ENCODE measurements around the gene CHST13.

CHST13 gene

GRCh38 chr3:126567696-126568438, 43.9 kb downstream of the CHST13 start:
- Histone ChIP-seq H3K36me3 (ENCODE audit: control insufficient read depth in 1 of 2, insufficient read depth in 2 of 2, low read length in 2 of 2) (no peaks in the 10 kb centered on the region), H3K27me3 (ENCODE audit: control insufficient read depth in 1 of 2, insufficient read depth in 2 of 2, low read length in 2 of 2) (no peaks in the 10 kb centered on the region), H3K27ac (ENCODE audit: low read depth, low read length) (no peak overlapping the region), H3K9me3 (ENCODE audit: control insufficient read depth in 1 of 2, low read length in 2 of 2) (peaks cover 0 to 3% of the 10 kb centered on the region in 2 donors), H3K4me3 (ENCODE audit: low read depth in 1 of 2, low read length in 2 of 2) (no peak overlapping the region), H3K9ac (ENCODE audit: low read depth in 1 of 2, low read length in 2 of 2) (no peak overlapping the region), H3K4me1 (ENCODE audit: control insufficient read depth in 1 of 2, insufficient read depth in 2 of 2, low read length in 2 of 2) (no peaks in the 10 kb centered on the region)

DNA sequence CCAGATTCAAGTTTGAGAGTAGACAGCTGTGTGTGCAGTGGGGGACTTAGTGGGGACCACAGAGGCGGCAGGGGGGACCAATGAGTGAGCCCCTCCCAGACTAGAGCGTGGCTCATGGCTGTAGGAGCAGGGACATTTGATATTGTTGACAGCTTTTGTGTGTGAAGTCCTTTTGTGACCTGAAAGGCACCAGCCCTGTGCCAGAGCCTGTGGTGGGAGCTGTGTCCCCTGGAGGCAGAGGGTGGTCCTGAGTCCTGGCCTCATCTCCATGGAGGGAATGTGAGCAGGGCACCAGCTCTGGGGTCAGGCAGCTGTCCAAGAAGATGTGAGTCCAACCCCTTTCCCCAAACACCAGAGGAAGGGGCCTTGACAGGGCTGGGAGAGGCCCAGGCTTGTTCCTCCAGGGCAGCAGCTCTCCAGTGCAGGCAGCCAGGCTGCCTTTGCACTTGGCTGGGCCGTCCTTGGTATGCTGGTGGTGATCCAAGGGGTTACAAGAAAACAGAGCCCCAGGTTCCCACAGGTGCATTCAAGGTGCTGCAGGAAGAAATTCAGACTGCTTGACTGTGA, 44.9 kb downstream of the CHST13 start:
- H3K27ac ChIP-seq (ENCODE audit: low read depth, low read length), result no peak overlapping the region
- no peaks in the 10 kb centered on the region for H3K27me3 ChIP-seq (ENCODE audit: control insufficient read depth in 1 of 2, insufficient read depth in 2 of 2, low read length in 2 of 2)
- no peaks in the 10 kb centered on the region for H3K9me3 ChIP-seq (ENCODE audit: control insufficient read depth in 1 of 2, low read length in 2 of 2)
- no peaks in the 10 kb centered on the region for H3K4me1 ChIP-seq (ENCODE audit: control insufficient read depth in 1 of 2, insufficient read depth in 2 of 2, low read length in 2 of 2)
- H3K4me3 ChIP-seq (ENCODE audit: low read depth in 1 of 2, low read length in 2 of 2), result no peak overlapping the region
- H3K36me3 ChIP-seq (ENCODE audit: control insufficient read depth in 1 of 2, insufficient read depth in 2 of 2, low read length in 2 of 2), result no peaks in the 10 kb centered on the region
- no peak overlapping the region for H3K9ac ChIP-seq (ENCODE audit: low read depth in 1 of 2, low read length in 2 of 2)

DNA sequence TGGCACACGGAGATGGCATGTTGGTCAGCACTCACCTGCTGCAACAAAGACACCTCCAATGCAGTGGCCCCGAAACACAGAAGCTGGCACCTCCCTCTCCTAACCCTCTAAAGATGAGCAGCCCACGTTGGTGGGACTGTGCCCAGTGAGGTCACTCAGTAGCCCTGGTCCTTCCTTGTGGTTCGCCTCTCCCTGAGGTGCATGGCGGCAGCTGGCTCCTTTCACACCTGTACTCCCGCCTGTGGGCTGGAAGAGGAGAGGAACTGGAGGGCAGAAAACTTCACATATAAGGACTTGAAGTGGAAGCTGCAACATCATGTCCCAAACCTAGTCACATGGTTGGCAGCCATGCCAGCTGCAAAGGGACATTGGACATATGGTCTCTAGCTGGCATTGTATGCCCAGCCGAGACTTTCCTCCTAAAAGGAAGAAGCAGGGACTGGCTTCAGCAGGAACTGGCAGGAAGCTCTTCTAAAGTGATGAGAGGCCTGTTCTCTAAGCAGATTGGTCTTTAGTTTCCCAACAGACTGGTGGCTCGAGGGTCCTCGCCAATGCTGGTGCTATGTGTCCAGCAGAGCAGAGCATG, 45.5 kb downstream of the CHST13 start:
- no peaks in the 10 kb centered on the region for H3K27me3 ChIP-seq (ENCODE audit: control insufficient read depth in 1 of 2, insufficient read depth in 2 of 2, low read length in 2 of 2)
- no peaks in the 10 kb centered on the region for H3K9me3 ChIP-seq (ENCODE audit: control insufficient read depth in 1 of 2, low read length in 2 of 2)
- no peak overlapping the region for H3K27ac ChIP-seq (ENCODE audit: low read depth, low read length)
- no peaks in the 10 kb centered on the region for H3K36me3 ChIP-seq (ENCODE audit: control insufficient read depth in 1 of 2, insufficient read depth in 2 of 2, low read length in 2 of 2)
- no peak overlapping the region for H3K4me3 ChIP-seq (ENCODE audit: low read depth in 1 of 2, low read length in 2 of 2)
- no peak overlapping the region for H3K9ac ChIP-seq (ENCODE audit: low read depth in 1 of 2, low read length in 2 of 2)
- H3K4me1 ChIP-seq (ENCODE audit: control insufficient read depth in 1 of 2, insufficient read depth in 2 of 2, low read length in 2 of 2), result no peaks in the 10 kb centered on the region

DNA sequence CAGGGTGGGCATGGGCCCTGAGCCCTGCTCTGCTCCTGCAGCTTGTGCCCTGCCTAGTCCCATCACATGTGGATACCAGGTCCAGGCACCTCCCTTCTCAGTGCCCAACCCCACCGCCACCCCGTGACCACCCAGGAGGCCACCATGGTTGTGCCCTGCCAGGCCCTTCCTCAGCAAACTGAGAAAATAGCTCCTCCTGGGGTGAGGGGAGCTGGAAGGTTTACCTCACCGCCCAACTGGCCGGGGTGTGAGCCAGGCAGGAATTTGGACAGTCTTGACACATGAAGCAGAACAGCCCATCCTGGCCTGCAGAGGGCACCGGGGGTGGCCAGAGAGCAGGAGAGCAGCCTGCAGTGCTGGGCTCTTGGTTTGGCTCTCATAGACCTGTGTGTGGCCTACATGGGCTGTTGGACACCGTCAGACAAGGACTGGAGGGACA, 46.2 kb downstream of the CHST13 start:
- Histone ChIP-seq H3K4me1 (ENCODE audit: control insufficient read depth in 1 of 2, insufficient read depth in 2 of 2, low read length in 2 of 2) (no peaks in the 10 kb centered on the region), H3K9me3 (ENCODE audit: control insufficient read depth in 1 of 2, low read length in 2 of 2) (no peaks in the 10 kb centered on the region), H3K36me3 (ENCODE audit: control insufficient read depth in 1 of 2, insufficient read depth in 2 of 2, low read length in 2 of 2) (no peaks in the 10 kb centered on the region), H3K4me3 (ENCODE audit: low read depth in 1 of 2, low read length in 2 of 2) (no peak overlapping the region), H3K27ac (ENCODE audit: low read depth, low read length) (no peak overlapping the region), H3K27me3 (ENCODE audit: control insufficient read depth in 1 of 2, insufficient read depth in 2 of 2, low read length in 2 of 2) (no peaks in the 10 kb centered on the region), H3K9ac (ENCODE audit: low read depth in 1 of 2, low read length in 2 of 2) (no peak overlapping the region)

- Histone ChIP-seq H3K4me3 (ENCODE audit: low read depth in 1 of 2, low read length in 2 of 2) (no peak overlapping the region), H3K4me1 (ENCODE audit: control insufficient read depth in 1 of 2, insufficient read depth in 2 of 2, low read length in 2 of 2) (no peaks in the 10 kb centered on the region), H3K27ac (ENCODE audit: low read depth, low read length) (no peak overlapping the region), H3K27me3 (ENCODE audit: control insufficient read depth in 1 of 2, insufficient read depth in 2 of 2, low read length in 2 of 2) (no peaks in the 10 kb centered on the region), H3K36me3 (ENCODE audit: control insufficient read depth in 1 of 2, insufficient read depth in 2 of 2, low read length in 2 of 2) (no peaks in the 10 kb centered on the region), H3K9ac (ENCODE audit: low read depth in 1 of 2, low read length in 2 of 2) (no peak overlapping the region), H3K9me3 (ENCODE audit: control insufficient read depth in 1 of 2, low read length in 2 of 2) (no peaks in the 10 kb centered on the region)
These were observed 47.1 kb downstream of the CHST13 start for GRCh38 chr3:126571078-126571477.

DNA sequence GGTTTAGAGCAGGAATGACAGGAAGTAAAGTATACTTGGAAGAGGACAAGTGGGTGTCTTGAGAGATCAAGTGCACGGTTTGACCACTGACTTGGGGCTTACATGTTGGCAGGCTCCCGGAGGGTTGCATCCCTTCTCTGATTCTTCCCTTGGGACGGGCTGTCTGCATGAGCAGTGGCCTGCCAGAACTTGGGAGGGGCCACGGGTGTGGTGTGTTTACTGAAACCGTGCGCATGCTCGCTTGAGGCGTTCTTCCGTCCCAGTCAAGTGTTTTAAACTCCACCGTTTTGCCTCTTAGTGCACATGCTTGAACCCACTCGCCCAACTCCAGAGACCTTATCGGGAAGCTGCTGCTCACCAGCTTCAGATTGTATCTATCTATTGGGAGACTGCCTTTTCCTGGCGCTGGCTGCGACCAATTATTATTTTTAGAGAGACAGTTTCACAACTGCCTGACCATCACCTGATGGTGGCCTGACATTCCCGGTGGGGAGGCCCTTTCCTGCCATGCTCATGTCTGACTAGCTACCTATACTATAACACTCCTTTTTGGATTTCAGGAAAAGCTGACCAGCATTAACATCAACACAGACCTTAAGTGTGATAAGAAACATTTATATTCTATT, 49.6 kb downstream of the CHST13 start:
- no peak overlapping the region for H3K27ac ChIP-seq (ENCODE audit: low read depth, low read length)
- no peak overlapping the region for H3K4me3 ChIP-seq (ENCODE audit: low read depth in 1 of 2, low read length in 2 of 2)
- no peaks in the 10 kb centered on the region for H3K36me3 ChIP-seq (ENCODE audit: control insufficient read depth in 1 of 2, insufficient read depth in 2 of 2, low read length in 2 of 2)
- no peaks in the 10 kb centered on the region for H3K4me1 ChIP-seq (ENCODE audit: control insufficient read depth in 1 of 2, insufficient read depth in 2 of 2, low read length in 2 of 2)
- H3K9me3 ChIP-seq (ENCODE audit: control insufficient read depth in 1 of 2, low read length in 2 of 2), result no peaks in the 10 kb centered on the region
- no peak overlapping the region for H3K9ac ChIP-seq (ENCODE audit: low read depth in 1 of 2, low read length in 2 of 2)
- H3K27me3 ChIP-seq (ENCODE audit: control insufficient read depth in 1 of 2, insufficient read depth in 2 of 2, low read length in 2 of 2), result no peaks in the 10 kb centered on the region

DNA sequence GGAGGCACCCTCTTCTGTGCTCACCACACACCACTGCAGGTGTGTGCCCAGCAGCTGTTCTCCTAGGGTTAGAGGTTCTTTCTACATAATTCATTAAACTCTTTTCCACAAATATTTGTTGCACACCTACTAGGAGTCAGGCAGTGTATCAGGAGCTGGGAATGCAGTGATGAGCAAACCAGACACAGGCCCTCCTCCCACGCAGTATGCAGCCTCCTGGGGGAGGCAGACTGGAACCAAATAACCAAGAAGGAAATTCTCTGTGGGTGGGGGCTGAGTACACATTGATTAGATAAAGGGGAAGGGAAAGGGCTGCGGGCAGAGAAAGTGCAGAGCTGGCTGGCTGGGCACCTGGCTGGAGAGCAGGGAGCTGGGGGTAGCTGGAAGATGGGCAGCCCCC, 53.3 kb downstream of the CHST13 start:
- H3K9me3 ChIP-seq (ENCODE audit: control insufficient read depth in 1 of 2, low read length in 2 of 2), result no peaks in the 10 kb centered on the region
- no peaks in the 10 kb centered on the region for H3K27me3 ChIP-seq (ENCODE audit: control insufficient read depth in 1 of 2, insufficient read depth in 2 of 2, low read length in 2 of 2)
- H3K27ac ChIP-seq (ENCODE audit: low read depth, low read length), result no peak overlapping the region
- no peak overlapping the region for H3K9ac ChIP-seq (ENCODE audit: low read depth in 1 of 2, low read length in 2 of 2)
- no peak overlapping the region for H3K4me3 ChIP-seq (ENCODE audit: low read depth in 1 of 2, low read length in 2 of 2)
- no peaks in the 10 kb centered on the region for H3K36me3 ChIP-seq (ENCODE audit: control insufficient read depth in 1 of 2, insufficient read depth in 2 of 2, low read length in 2 of 2)
- no peaks in the 10 kb centered on the region for H3K4me1 ChIP-seq (ENCODE audit: control insufficient read depth in 1 of 2, insufficient read depth in 2 of 2, low read length in 2 of 2)

DNA sequence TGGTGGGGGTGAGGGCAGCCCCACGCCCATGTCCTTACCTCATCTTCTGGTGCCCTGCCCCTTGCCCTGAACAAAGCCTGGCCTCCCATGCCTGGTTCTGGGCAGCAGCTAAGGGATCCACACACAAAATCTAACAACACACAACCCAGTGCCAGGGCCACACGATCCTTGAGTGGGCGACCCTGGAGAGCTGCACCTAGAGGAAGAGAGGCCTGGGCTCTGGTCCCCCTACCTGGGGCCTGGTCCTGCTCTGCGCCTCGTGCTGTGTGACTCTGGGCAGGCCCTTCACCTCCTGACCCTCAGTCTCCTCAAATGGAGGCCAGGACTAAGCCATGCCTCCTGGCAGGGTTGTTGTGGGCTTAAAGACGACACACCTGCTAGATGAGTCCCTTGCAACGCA, 54.7 kb downstream of the CHST13 start:
- Histone ChIP-seq H3K27ac (ENCODE audit: low read depth, low read length) (no peak overlapping the region), H3K36me3 (ENCODE audit: control insufficient read depth in 1 of 2, insufficient read depth in 2 of 2, low read length in 2 of 2) (no peaks in the 10 kb centered on the region), H3K9ac (ENCODE audit: low read depth in 1 of 2, low read length in 2 of 2) (no peak overlapping the region), H3K4me3 (ENCODE audit: low read depth in 1 of 2, low read length in 2 of 2) (no peak overlapping the region), H3K27me3 (ENCODE audit: control insufficient read depth in 1 of 2, insufficient read depth in 2 of 2, low read length in 2 of 2) (no peaks in the 10 kb centered on the region), H3K4me1 (ENCODE audit: control insufficient read depth in 1 of 2, insufficient read depth in 2 of 2, low read length in 2 of 2) (no peaks in the 10 kb centered on the region), H3K9me3 (ENCODE audit: control insufficient read depth in 1 of 2, low read length in 2 of 2) (no peaks in the 10 kb centered on the region)

GRCh38 chr3:126580746-126581145, 56.8 kb downstream of the CHST13 start:
- no peaks in the 10 kb centered on the region for H3K4me1 ChIP-seq (ENCODE audit: control insufficient read depth in 1 of 2, insufficient read depth in 2 of 2, low read length in 2 of 2)
- no peaks in the 10 kb centered on the region for H3K36me3 ChIP-seq (ENCODE audit: control insufficient read depth in 1 of 2, insufficient read depth in 2 of 2, low read length in 2 of 2)
- H3K9me3 ChIP-seq (ENCODE audit: control insufficient read depth in 1 of 2, low read length in 2 of 2), result no peaks in the 10 kb centered on the region
- H3K27me3 ChIP-seq (ENCODE audit: control insufficient read depth in 1 of 2, insufficient read depth in 2 of 2, low read length in 2 of 2), result no peaks in the 10 kb centered on the region
- no peak overlapping the region for H3K27ac ChIP-seq (ENCODE audit: low read depth, low read length)
- H3K4me3 ChIP-seq (ENCODE audit: low read depth in 1 of 2, low read length in 2 of 2), result no peak overlapping the region
- H3K9ac ChIP-seq (ENCODE audit: low read depth in 1 of 2, low read length in 2 of 2), result no peak overlapping the region

DNA sequence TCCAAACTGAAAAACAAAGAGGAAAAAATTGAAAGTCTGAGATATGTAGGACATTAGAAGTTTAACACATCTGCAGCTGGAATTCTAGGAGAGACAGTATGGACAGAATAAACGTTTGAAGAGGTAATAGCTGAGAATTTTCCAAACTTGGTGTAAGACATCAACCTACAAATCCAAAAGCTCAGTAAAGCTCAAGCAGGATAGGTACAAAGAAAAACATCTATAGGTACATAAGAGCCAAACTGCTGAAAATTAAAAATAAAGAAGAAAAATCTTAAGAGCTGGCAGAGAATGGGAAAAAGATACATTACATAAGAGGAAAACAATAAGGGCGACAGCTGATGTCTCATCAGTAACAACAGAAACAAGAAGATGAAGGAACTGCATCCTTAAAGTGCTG, 57.6 kb downstream of the CHST13 start:
- Histone ChIP-seq H3K9ac (ENCODE audit: low read depth in 1 of 2, low read length in 2 of 2) (no peak overlapping the region), H3K27me3 (ENCODE audit: control insufficient read depth in 1 of 2, insufficient read depth in 2 of 2, low read length in 2 of 2) (no peaks in the 10 kb centered on the region), H3K9me3 (ENCODE audit: control insufficient read depth in 1 of 2, low read length in 2 of 2) (no peaks in the 10 kb centered on the region), H3K36me3 (ENCODE audit: control insufficient read depth in 1 of 2, insufficient read depth in 2 of 2, low read length in 2 of 2) (no peaks in the 10 kb centered on the region), H3K4me3 (ENCODE audit: low read depth in 1 of 2, low read length in 2 of 2) (no peak overlapping the region), H3K4me1 (ENCODE audit: control insufficient read depth in 1 of 2, insufficient read depth in 2 of 2, low read length in 2 of 2) (no peaks in the 10 kb centered on the region), H3K27ac (ENCODE audit: low read depth, low read length) (no peak overlapping the region)
